Measurements from ENCODE around the gene ARF1.
A peak's percentile ranks its signal among the peaks of the same experiment; 100 is the strongest.

Gene ARF1

DNA sequence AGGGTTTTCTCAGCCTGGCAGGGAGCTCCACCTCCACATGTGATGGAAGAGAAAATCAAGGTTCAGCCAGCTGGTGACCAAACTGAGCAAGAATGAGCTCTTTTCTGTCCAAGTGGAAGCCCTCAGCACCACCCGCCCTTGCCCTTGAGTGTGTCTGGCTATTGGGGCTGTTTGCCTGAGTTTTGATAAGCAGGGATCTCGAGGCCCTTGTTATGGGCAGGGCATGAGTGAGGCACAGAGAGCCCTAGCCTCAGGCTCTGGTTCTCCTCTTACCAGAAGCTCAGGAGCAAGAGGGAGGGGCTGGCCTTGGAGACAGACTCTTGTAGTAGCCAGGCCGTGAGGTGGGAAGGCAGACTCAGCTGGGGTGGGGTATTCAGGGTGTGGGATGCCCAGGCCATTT is 37.5 kb upstream of the ARF1 start:
- TF ChIP-seq POLR2A (IDR thresholded peaks at IDR 0.05; ENCODE audit: low read length) (no peak), GATA1 (IDR thresholded peaks at IDR 0.05; ENCODE audit: low read depth, low read length) (no peak)
- no peak for DNase-seq

DNA sequence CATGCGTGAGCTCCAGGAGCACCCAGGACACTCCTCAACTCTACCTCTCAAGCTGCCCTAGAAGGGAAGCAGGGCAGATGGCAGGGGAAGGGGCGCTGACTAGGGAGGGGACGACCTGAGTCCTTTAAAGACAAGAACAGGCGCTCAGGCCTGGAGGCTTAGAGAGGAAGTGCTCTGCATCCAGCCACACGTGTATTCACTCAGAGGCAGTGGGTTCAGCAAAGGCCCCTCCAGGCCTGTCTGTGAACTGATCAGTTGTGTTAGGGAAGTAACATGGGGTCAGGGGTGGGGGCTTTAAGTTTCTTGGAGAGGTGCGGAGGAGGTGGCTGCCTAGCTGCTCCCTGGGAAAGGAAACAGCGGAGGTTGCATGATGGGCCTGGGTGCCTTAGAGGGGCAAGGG is 37.1 kb upstream of the ARF1 start:
- no peak for DNase-seq
- TF ChIP-seq POLR2A (IDR thresholded peaks at IDR 0.05; ENCODE audit: low read length) (no peak), GATA1 (IDR thresholded peaks at IDR 0.05; ENCODE audit: low read depth, low read length) (no peak)

DNA sequence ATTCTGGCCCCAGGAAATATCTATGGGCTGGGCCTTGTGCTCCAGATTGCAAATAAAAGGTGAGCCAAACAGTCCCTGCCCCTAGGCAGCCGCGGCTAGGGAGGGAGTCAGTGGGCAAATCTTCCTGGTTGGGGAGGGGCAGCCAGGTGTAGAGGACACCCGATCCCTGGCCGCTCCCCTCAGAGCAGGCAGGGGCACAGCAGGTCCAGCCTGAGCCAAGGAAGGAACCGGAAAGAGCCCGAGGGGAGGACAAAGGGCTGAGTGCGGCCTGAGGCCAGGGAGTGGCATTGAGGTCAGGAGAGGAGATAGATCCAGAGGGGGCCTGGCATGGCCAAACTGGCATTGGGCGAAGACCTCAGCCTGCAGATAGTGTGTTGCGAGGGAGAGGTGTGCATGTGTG is 36.6 kb upstream of the ARF1 start:
- no peak for DNase-seq

DNA sequence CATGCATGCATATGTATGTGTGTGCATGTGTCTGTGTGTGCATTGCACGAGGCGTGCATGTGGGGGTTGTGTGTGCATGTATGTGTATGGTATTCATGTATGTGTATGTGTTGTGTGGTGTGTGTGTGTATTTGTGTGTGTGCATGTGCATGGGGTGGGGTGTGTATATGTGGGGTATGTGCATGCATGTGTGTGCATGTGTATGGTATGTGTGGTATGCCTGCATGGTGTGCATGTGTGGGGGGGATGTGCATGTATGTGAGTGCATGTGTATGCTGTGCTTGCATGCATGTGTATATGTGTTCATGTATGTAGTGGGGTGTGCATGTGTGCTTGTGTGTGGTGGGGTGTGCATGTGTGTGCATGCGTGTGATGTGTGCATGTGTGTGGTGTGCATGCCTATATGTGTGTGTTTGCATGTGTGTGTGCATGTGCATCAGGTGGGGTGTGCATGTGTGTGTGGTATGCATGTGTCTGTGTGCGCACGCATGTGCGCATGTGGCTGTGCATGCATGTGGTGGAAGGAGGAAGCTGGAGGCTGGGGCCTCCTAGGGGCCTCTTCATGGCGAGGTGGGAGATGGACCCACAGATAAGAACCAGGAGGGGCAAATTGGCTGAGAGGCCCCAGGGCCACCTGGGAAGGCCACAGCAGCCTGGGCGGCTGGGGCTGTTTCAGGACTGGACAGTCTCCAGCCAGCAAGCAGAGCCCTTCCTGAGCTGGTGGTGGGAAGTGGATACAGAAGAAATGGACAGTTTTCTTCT is 35.9 kb upstream of the ARF1 start:
- TF ChIP-seq GATA1 (IDR thresholded peaks at IDR 0.05; ENCODE audit: low read depth, low read length) (no peak), POLR2A (IDR thresholded peaks at IDR 0.05; ENCODE audit: low read length) (no peak)
- DNase-seq: no peak

More for the DNA sequence above, 36.6 kb upstream of the ARF1 start:
- TF ChIP-seq GATA1 (IDR thresholded peaks at IDR 0.05; ENCODE audit: low read depth, low read length) (no peak), POLR2A (IDR thresholded peaks at IDR 0.05; ENCODE audit: low read length) (no peak)

DNA sequence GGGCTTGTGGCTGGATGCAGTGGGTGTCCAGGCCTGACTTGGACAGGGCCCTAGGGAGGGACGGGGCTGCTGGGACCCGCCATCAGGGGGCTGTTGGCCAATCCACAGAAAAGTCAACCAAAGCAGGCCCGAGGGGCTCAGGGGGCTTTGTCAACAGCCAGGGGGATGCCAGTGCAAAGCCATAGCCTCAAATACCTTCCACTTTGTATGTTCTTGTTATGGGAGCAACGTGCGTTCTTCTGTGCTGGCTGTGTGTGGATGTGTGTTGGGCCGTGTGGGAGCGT is 35.4 kb upstream of the ARF1 start:
- TF ChIP-seq GATA1 (IDR thresholded peaks at IDR 0.05; ENCODE audit: low read depth, low read length) (no peak), POLR2A (IDR thresholded peaks at IDR 0.05; ENCODE audit: low read length) (no peak)
- no peak for DNase-seq

DNA sequence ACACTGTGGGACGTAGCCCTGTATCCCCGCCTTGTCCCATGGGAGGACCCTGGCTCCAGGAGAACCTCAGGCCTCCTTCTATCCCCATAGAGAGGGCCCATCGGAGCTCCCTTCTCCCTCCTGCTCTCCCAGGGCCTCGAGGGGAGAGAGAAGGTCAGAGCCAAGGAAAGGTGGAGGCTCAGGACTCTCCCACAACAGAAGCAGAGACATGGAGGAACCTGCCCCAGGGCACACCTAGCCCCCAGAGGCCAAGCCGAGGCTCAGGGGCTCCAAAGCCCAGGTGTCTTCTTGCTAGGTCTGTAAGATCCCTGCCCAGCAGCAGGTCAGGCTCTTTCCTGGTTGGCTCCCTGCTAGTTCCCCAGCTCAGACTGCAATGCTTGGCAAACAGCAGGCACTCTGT is 34.4 kb upstream of the ARF1 start:
- TF ChIP-seq GATA1 (IDR thresholded peaks at IDR 0.05; ENCODE audit: low read depth, low read length) (no peak), POLR2A (IDR thresholded peaks at IDR 0.05; ENCODE audit: low read length) (no peak)
- no peak for DNase-seq

DNA sequence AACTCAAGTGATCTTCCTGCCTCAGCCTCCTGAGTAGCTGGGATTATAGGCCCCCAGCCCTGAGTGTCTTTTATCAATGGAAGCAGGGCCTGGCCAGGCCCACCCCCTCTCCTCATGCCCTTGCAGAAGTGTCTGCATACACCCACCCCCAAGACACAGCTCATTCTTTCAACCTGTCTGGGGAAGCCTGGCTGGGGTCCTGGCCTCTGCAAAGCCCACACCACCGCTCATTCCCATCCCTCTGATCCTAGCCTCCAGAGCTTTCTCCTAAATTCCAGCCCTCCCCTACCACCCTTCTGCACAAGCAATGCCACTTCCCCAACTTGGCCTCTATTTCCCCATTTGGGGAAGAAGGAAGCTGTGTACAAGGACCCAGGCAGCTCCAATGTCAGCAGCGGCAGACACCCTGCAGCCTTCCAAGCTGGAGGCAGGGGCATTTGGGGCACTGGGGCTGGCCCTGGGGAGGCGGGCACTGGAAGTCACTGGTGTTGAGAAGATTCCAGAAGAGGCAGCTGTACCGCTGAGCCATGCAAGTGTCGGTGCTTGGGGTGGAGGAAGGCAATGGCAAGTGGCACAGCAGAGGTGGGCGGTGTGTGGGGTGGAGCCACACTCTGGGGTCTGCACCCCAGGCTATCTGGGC is 33.7 kb upstream of the ARF1 start:
- DNase-seq: no peak
- no peak for TF ChIP-seq POLR2A (IDR thresholded peaks at IDR 0.05; ENCODE audit: low read length)
- TF ChIP-seq GATA1 (IDR thresholded peaks at IDR 0.05; ENCODE audit: low read depth, low read length): no peak

DNA sequence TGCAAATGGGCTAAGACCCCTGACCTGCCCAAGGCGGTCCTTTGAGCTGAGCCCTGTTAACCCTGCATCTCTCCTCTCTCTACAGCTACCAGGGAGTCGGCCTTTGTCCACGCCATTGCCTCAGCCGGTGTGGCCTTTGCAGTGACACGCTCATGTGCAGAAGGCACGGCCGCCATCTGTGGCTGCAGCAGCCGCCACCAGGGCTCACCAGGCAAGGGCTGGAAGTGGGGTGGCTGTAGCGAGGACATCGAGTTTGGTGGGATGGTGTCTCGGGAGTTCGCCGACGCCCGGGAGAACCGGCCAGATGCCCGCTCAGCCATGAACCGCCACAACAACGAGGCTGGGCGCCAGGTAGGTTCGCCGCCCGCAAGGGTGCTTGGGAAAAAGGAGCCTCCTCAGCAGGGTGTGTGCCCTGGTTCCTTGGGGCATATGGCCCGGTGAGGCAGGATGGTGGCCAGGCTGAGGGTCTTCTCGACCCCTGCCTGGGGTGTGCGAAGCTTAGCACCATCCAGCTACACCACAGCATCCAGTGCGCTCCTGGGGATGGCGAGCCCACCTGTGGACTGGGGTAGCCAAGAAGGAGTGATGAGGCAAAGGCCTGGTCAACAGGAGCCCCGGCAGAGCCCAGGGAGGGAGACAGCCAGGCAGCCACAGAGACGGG is 31.8 kb upstream of the ARF1 start:
- DNase-seq: no peak
- TF ChIP-seq GATA1 (IDR thresholded peaks at IDR 0.05; ENCODE audit: low read depth, low read length): no peak
- TF ChIP-seq POLR2A (IDR thresholded peaks at IDR 0.05; ENCODE audit: low read length): no peak

DNA sequence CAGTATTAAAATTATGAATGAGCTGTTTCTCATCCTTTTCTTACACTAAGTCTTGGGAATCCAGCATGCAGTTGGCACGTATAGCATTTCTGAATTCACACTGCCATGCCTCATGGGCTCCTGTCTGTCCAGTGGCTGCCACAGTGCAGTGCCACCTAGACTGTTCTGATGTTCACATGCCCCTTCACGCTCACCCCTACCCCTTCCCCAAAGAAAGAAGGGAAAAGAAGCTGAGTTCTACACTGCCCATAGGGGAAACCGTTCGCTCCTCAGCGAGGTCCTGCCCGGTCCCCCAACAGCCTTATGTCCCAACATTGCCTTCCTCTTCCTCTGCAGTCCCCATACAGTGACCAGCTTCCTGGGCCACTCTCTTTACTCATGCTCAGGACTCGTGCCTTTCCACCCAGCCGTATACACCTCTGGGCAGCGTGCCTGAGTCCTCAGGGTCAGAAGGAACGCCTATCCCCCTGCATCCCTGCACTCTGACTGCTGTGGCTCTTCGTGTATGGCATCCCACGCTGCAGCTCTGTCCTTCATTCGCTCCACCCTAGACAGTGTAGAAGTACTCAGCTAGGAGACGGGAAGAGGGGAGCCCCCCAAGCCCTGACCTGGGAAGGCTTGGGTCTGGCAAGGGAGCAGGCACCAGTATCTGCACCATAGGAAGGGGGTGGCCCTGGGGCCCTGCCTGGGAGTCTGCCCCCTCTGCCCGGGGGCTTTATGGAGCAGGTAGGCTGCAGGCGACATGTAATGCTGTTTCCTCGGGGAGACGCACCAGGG is 24.1 kb upstream of the ARF1 start:
- no peak for TF ChIP-seq POLR2A (IDR thresholded peaks at IDR 0.05; ENCODE audit: low read length)
- no peak for TF ChIP-seq GATA1 (IDR thresholded peaks at IDR 0.05; ENCODE audit: low read depth, low read length)
- no peak for DNase-seq

DNA sequence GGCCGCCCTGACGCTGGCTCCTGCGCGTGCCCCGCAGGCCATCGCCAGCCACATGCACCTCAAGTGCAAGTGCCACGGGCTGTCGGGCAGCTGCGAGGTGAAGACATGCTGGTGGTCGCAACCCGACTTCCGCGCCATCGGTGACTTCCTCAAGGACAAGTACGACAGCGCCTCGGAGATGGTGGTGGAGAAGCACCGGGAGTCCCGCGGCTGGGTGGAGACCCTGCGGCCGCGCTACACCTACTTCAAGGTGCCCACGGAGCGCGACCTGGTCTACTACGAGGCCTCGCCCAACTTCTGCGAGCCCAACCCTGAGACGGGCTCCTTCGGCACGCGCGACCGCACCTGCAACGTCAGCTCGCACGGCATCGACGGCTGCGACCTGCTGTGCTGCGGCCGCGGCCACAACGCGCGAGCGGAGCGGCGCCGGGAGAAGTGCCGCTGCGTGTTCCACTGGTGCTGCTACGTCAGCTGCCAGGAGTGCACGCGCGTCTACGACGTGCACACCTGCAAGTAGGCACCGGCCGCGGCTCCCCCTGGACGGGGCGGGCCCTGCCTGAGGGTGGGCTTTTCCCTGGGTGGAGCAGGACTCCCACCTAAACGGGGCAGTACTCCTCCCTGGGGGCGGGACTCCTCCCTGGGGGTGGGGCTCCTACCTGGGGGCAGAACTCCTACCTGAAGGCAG is 23.4 kb upstream of the ARF1 start:
- no peak for TF ChIP-seq GATA1 (IDR thresholded peaks at IDR 0.05; ENCODE audit: low read depth, low read length)
- TF ChIP-seq POLR2A (IDR thresholded peaks at IDR 0.05; ENCODE audit: low read length): no peak
- DNase-seq: peak in 1 of 2 experiments; percentile 20

DNA sequence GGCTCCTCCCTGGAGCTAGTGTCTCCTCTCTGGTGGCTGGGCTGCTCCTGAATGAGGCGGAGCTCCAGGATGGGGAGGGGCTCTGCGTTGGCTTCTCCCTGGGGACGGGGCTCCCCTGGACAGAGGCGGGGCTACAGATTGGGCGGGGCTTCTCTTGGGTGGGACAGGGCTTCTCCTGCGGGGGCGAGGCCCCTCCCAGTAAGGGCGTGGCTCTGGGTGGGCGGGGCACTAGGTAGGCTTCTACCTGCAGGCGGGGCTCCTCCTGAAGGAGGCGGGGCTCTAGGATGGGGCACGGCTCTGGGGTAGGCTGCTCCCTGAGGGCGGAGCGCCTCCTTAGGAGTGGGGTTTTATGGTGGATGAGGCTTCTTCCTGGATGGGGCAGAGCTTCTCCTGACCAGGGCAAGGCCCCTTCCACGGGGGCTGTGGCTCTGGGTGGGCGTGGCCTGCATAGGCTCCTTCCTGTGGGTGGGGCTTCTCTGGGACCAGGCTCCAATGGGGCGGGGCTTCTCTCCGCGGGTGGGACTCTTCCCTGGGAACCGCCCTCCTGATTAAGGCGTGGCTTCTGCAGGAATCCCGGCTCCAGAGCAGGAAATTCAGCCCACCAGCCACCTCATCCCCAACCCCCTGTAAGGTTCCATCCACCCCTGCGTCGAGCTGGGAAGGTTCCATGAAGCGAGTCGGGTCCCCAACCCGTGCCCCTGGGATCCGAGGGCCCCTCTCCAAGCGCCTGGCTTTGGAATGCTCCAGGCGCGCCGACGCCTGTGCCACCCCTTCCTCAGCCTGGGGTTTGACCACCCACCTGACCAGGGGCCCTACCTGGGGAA is 22.7 kb upstream of the ARF1 start:
- TF ChIP-seq POLR2A (IDR thresholded peaks at IDR 0.05; ENCODE audit: low read length) (no peak), GATA1 (IDR thresholded peaks at IDR 0.05; ENCODE audit: low read depth, low read length) (no peak)
- DNase-seq: peak; percentile 47 to 51

DNA sequence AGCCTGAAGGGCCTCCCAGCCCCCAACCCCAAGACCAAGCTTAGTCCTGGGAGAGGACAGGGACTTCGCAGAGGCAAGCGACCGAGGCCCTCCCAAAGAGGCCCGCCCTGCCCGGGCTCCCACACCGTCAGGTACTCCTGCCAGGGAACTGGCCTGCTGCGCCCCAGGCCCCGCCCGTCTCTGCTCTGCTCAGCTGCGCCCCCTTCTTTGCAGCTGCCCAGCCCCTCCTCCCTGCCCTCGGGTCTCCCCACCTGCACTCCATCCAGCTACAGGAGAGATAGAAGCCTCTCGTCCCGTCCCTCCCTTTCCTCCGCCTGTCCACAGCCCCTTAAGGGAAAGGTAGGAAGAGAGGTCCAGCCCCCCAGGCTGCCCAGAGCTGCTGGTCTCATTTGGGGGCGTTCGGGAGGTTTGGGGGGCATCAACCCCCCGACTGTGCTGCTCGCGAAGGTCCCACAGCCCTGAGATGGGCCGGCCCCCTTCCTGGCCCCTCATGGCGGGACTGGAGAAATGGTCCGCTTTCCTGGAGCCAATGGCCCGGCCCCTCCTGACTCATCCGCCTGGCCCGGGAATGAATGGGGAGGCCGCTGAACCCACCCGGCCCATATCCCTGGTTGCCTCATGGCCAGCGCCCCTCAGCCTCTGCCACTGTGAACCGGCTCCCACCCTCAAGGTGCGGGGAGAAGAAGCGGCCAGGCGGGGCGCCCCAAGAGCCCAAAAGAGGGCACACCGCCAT is 21.9 kb upstream of the ARF1 start:
- no peak for DNase-seq
- TF ChIP-seq GATA1 (IDR thresholded peaks at IDR 0.05; ENCODE audit: low read depth, low read length) (no peak), POLR2A (IDR thresholded peaks at IDR 0.05; ENCODE audit: low read length) (no peak)

Data from erythroblast (primary cell).